GM12892 (cell line): Measurements from ENCODE around the gene EFCC1.

ENCODE experiments used
- DNase-seq: peaks from one replicate; pipeline ENCODE4 v3.0.0; 2011; ENCODE audit not compliant: insufficient read length
- FAIRE-seq: peaks from 2 replicates; lab custom pipeline; 2011; peaks lifted over from hg19 to GRCh38; lab: Jason Lieb, UNC
- POLR2A ChIP-seq: IDR thresholded peaks from 2 replicates; pipeline ENCODE4 v1.6.1; 2011; ENCODE audit warnings: low read depth, low read length, control low read depth
- POLR2AphosphoS5 ChIP-seq: IDR thresholded peaks from 2 replicates; pipeline ENCODE4 v1.6.1; 2011; ENCODE audit warnings: low read depth, low read length, control low read depth
- TAF1 ChIP-seq: IDR thresholded peaks from 2 replicates; pipeline ENCODE4 v1.6.1; 2011; ENCODE audit warnings: low read depth, mild to moderate bottlenecking, control low read depth, low read length, borderline replicate concordance

The EFCC1 gene

DNA sequence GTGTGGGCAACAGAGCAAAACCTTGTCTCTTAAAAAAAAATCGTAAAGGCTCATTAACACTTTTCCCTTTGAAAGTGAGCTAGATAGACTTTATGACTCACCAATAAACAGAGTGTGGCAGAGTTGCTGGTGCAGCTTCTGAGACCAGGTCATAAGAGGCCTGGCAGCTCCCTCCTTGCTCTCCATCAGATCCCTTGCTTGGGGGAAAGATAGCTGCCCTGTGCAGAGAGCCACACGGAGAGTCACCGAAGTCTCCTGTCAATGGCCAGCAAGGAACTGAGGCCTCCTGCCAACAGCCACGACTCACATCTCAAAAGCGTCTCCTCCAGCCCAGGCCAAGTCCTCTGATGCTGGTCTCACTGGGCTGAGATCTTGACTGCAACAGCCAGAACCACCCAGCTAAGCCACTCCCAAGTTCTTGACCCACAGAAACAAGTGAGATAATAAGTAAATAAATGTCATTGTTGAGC lies 50.8 kb downstream of the EFCC1 start:
- FAIRE-seq (no peak), DNase-seq (no peak)
- TF ChIP-seq POLR2AphosphoS5 = no peak
- no peak for TF ChIP-seq POLR2A
- no peak for TF ChIP-seq TAF1

DNA sequence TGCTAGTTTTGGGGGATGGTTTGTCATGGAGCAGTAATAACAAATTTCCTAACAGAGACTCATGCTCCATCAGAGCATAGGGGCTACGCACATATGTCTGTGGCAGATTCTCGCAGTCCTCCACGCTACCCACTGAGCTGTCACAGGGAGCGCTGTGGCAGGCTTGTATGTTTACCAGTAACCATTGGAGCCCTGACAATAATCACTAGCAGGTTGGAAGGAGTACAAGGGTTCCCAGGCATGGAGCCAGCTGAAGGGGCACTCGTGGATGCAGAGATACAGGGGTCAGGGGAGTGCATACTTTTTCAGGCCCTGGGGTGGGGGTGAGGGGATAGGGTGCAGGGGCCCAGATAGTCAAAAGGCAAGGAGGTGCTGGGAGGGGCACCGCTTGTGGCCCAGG lies 51.6 kb downstream of the EFCC1 start:
- FAIRE-seq = no peak
- DNase-seq = no peak
- TF ChIP-seq POLR2A = no peak
- no peak for TF ChIP-seq TAF1
- no peak for TF ChIP-seq POLR2AphosphoS5

DNA sequence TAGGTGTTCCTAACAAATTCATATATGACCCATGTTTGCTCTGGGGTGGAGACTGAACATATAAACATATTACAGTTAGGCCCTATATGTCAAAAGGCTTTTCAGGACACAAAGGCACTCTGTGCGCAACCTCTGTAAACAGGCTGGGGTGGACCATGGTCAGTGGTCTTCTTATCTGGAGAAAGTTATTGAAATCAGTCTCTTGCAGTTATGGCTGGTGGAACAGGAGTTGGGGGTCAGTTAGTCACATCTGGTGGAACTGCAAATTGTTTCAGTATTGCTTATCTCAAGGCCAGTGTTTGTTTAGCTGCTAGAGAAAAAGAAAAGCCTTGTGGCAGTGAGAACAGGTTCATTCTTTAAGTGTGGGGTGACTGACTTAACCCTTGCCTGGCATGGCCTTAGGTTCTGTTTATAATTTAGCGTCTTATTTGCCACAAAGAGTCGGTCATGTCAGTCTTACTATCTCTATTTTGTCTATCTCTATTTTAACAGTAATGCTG lies 53.6 kb downstream of the EFCC1 start:
- TF ChIP-seq POLR2A (no peak), POLR2AphosphoS5 (no peak), TAF1 (no peak)
- DNase-seq (no peak), FAIRE-seq (no peak)

DNA sequence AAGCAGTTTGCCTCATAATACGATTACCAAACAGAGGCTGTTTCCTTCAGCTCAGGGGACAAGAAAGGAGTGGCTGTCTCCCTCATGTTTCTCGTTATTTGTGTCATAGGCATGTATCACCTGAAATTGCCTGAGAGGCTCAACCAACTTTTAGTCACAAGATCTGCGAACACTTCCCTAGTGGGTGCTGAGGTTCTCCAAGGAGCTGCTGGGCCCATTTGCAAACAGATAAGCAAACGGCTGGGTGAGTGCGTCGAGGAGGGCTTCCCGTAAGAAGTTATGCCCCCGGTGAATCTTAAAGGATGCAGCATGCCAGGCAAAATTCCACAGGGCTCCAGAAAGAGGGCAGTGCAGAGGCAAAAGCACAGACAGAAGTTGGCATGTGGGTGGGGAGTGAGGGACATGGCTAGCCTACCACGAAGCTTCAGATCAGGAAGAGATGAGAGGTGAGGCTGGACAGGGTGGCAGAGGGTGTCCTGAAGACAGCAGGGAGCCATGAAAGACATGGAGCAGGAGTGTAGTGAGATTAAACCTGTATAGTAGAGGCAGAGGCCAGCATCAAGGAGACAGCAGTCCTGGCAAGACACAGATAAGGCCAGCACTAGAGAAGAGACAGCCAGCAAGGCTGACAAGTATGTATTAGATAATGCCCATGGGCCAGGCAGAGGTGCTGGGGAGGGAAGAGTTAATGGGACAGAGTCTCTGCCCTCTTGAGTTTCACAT lies 55.5 kb downstream of the EFCC1 start:
- FAIRE-seq (no peak), DNase-seq (no peak)
- no peak for TF ChIP-seq POLR2A

DNA sequence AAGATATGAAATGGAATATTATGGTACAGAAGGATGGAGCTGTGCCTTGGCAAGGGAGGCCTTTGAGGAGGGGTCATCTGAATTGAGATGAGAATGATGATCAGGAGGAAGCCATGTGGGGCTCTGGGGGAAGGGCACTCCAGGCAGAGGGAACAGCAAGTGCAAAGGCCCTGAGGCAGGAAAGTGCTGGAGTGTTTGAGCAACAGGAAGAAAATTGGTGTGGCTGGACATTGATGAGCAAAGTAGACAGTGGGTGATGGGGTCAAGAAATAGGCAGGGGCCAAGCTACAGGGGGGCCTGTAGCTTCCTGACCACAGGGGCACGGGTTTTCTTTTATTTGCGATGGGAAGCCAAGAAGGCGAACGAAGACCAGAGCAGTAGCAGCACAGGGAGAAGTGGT lies 56.1 kb downstream of the EFCC1 start:
- FAIRE-seq (no peak), DNase-seq (no peak)

DNA sequence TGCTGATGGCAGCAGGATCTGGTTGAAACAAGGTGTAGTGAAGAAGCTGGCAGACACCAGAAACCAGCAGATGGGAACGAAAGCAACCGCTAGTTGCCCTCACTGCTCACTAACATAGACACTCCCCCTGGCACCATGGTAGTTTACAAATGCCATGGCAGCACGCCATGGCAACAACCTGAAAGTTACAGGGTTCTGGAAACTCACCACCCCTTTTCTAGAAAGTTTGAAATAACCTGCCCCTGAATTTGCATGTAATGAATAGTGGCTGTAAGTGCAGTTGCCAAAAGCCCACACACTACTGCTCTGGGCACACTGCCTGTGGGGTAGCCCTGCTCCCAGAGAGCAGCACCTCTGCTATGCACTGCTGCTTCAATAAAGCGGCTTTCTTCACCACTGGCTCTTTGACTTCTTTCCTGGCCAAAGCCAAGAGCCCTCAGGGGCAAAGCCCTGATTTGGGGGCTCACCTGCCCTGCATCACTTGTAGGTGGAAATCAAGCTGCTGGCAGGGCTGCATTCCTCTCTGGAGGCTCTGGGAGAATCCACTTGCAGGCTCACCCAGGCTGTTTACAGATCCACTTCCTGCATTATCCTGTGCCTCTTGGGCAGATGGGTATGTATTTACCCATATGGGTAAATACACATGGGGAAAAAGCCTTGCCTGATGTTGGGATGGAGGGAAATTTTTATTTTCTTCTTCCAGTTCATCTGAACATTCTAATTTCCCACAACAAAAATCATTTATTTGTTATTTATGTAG lies 57.5 kb downstream of the EFCC1 start:
- no peak for TF ChIP-seq POLR2AphosphoS5
- no peak for TF ChIP-seq POLR2A
- no peak for TF ChIP-seq TAF1
- DNase-seq (no peak), FAIRE-seq (no peak)

More for the DNA sequence above, 56.1 kb downstream of the EFCC1 start:
- TF ChIP-seq TAF1 = no peak
- TF ChIP-seq POLR2A = no peak
- TF ChIP-seq POLR2AphosphoS5 = no peak

DNA sequence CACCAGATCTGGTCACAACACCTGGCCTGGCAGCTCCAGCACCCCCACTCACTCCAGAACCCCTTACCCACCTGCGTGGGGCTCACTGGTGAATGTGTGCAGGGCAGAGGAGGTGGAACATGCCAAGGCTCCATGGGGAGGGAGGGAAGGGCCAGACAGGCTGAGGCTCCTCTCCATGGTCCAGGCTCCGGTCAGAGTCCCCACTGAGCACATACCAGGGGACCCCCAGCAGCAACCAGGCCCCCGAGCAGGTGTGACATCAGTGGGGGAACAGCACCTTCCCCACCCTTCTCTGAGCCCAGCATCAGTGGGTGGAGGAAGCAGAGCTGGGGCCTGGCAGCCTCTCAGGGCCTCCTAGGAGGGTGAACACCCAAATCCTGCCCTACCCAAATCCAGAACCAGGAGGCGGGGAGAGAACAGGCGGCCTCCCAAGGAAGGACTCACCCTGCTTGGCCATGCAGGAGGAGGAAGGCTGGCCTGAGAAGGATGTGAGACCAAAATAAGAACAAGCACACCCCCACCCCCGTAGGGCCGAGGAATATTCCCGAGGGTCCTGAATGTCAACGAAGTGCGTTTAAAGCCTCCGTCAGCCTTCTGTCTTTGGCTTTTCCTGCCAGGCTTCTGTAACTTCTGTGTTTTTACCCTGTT lies 58.3 kb downstream of the EFCC1 start:
- FAIRE-seq (no peak), DNase-seq (no peak)
- TF ChIP-seq TAF1 (no peak), POLR2A (no peak), POLR2AphosphoS5 (no peak)

DNA sequence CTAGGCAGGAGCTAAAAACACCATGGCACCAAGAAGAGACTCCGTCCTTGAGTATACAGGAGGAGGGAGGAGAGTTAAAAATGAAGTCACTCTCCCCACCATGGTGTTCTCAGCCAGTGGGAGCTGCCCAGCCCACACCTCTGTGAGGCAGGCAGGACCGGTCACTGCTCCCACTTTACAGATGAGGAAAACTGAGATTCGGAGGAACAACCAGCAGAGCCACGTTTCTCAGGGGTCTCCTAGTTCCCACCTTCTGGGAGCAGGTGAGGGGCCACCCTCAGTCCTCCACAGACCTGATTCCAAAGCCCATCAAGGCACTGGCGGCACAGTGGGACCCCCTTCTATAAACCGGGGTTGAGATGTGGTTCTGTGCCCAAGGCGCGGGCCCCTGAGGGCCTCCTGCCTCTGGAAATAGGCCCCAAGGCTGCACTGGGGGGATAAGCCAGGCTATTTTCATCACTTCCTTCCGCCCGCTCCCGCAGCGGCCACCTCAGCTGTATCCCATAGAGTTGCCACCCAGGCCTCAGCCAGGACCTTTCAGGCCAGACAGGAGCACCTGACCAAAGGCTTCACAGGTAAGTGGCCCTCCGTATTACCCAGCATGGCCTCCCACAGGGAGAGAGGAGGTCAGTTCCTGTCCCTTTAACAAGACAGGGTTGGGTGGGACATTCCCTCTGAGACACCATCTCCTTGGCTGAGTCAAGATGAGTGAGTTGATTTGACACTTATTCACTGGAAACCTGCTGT lies 59.3 kb downstream of the EFCC1 start, which contains the start of gene GP9:
TSS of gene GP9 (plus strand) at position 504 of the 747 bp plus-strand sequence. CDS start 961 bp downstream, outside the sequence.
- FAIRE-seq (no peak), DNase-seq (no peak)
- no peak for TF ChIP-seq POLR2AphosphoS5
- no peak for TF ChIP-seq TAF1
- TF ChIP-seq POLR2A = no peak

DNA sequence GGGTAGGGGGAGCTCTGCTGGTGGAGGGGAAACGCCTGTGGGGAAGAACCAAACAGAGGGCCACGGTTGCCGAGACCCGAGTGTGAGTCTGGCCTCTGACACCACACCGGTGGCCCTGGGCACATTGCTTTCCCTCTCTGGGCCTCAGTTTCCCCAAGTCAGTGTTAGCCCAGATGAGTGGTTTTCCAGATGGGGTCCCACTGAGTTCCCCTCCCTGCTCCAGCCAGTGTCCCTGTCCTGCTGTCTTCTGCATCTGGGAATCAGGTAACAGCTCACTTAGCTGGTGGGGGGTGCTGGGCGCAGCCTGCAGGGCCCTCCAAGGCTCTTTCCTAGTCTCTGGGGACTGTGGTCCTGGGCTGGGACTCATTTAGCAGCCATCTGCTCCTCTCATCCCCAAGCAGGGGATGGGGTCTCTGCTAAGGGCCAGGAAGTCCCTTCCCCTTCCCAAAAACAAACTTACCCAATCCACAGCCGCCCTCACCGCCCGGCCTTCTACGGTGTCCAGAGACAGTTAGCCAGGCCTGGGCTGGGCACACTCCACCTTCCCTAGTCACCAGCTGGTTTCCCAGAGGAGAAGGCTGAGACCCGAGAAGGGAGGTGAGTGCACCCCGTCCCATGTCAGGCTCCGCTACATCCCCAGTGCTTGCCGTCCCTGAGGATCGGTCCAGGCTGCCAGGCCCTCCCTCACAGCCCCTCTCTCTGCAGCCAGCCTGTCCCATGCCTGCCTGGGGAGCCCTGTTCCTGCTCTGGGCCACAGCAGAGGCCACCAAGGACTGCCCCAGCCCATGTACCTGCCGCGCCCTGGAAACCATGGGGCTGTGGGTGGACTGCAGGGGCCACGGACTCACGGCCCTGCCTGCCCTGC lies 60.2 kb downstream of the EFCC1 start:
- no peak for FAIRE-seq
- TF ChIP-seq TAF1 = no peak
- TF ChIP-seq POLR2AphosphoS5 = no peak
- no peak for TF ChIP-seq POLR2A
- no peak for DNase-seq

DNA sequence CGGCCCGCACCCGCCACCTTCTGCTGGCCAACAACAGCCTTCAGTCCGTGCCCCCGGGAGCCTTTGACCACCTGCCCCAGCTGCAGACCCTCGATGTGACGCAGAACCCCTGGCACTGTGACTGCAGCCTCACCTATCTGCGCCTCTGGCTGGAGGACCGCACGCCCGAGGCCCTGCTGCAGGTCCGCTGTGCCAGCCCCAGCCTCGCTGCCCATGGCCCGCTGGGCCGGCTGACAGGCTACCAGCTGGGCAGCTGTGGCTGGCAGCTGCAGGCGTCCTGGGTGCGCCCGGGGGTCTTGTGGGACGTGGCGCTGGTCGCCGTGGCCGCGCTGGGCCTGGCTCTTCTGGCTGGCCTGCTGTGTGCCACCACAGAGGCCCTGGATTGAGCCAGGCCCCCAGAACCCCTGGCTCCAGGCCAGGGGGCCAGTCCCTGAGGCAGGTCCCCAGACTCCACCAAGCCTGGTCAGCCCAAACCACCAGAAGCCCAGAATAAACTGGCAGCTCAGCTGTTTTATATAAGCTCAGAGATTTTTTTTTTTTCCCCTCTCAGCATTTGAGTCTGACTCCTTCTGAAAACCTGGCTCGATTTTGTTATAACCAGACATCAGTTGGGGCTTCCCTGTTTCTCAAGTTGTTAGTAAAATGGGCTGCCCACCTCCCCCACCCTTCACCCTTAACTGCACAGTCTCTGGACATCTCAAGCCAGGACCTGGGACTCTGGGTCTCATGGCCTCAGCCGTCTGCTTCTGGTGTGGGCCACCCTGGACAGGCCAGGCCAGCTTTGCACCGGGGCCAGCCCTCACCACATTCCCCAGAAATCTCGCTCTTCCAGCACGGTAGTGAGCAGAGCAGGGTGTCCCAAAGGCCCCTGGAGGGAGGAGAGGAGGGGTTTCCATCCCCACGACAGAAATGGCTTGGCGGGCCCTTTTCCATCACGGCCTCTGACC lies 61.1 kb downstream of the EFCC1 start:
- no peak for TF ChIP-seq TAF1
- DNase-seq (no peak), FAIRE-seq (no peak)
